HG03342 (cell line): ENCODE results near the gene CPEB4.

Experiments used
- ATAC-seq: cut with Tn5 transposase; IDR thresholded peaks from one replicate; pipeline ENCODE4 v1.9.1; 2021; ENCODE audit warnings: mild to moderate bottlenecking, moderate library complexity; ENCODE audit not compliant: unreplicated experiment

The CPEB4 gene

DNA sequence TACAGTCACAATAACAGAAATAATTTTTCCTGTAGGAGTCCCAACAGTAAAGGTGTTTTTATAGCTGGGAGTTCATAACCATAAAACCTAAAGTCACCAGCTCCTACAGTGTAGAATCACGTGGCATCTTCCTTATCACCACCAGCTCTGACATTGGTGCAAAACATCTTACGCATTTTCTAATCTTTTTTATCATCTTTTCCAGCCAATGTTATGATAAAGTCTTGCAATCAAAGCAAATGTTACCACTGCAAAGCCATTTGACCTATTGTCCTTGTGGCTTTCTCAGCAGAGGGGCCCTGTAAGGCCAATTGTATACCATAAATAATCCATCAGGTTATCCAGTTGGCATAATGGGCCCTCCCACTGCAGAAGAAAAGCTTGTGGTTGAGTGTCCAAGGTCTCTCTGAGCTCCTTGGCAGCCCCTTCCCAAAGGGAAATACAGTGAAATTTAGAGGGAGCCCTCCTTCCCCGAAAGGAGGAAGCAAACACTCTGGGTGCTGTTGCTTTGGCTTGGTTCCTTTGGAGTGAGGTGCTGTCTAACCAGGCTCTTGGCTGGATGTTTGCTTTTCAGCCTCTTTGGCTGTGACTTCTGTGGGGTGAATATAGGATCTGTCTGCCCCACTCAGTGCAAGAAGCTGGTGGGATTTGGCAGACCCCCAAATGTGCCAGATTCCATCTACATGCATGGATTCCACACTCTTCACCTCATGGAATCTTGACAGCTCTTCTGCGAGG is 29.3 kb upstream of the CPEB4 start:
- ATAC-seq = no peak

DNA sequence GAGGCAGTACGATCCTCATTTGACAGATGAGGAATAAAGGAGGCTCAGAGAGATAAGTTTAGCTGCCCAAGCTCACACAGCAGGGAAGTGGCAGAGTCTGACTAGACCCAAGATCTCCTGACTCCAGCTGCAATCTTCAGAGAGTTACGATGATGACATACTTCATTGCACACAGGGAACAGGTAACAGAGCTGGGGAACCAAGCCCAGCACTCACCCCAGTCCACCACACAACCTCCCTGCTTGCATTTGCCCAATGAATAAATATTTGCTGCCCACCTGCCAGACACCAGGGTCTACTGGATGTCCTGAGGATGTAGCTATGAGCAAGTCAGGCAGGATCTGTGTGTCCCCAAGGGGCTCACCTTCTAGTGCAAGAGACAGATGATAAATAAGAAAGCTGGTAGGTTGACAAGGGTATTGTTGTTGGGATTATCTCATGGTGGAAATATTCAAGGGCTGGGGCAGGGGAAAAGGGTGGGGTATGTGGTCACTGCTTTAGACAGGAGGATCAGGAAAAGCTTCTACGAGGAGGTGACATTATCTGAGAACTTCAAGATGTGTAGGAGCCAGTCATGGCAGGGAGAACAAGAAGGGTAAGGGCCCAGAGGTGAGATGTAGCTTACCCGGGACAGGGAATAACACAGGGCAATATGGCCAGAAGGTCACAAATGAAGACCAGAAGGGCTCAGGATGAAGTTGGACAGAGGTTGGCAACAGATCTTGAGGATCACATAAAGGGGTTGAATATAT is 28.6 kb upstream of the CPEB4 start:
- no peak for ATAC-seq

DNA sequence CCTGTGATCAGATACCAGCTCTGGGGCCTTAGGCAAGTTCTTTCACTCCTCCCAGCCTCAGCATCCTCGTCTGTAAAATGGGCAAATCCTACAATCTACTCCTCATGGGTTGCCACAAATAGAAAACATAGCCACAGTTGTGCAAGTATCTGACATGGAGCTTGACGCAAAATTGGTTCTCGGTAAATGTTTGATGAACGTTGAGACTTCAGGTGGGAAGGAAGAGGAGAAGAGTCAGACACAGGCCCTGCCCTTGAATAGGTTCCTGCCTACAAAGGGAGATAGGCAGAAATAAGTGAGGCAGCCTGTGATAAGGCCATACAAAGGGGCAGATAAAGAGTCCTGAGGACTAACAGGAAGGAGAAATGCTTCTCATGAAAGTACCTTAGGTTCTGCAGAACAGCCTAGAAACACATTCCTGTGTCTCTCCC is 26.1 kb upstream of the CPEB4 start:
- ATAC-seq = no peak

DNA sequence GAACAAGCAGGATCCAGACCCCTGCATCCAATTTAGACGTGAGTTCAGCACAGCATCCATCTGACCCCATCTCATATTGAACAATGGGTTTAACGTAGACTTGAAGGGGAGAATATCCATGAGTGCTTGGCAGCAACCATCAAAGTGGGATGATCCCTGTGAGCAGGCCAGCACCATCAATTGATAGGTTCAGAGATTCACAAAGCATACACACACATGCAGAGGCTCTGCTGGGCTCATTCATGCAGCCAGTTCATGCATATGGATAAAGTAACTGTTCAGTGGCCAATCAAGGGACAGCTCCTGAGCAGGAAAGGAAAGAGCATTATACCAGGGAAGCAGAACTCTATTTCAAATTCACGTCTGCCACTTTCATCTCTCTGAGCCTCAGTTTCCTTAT is 24.8 kb upstream of the CPEB4 start:
- ATAC-seq = no peak

DNA sequence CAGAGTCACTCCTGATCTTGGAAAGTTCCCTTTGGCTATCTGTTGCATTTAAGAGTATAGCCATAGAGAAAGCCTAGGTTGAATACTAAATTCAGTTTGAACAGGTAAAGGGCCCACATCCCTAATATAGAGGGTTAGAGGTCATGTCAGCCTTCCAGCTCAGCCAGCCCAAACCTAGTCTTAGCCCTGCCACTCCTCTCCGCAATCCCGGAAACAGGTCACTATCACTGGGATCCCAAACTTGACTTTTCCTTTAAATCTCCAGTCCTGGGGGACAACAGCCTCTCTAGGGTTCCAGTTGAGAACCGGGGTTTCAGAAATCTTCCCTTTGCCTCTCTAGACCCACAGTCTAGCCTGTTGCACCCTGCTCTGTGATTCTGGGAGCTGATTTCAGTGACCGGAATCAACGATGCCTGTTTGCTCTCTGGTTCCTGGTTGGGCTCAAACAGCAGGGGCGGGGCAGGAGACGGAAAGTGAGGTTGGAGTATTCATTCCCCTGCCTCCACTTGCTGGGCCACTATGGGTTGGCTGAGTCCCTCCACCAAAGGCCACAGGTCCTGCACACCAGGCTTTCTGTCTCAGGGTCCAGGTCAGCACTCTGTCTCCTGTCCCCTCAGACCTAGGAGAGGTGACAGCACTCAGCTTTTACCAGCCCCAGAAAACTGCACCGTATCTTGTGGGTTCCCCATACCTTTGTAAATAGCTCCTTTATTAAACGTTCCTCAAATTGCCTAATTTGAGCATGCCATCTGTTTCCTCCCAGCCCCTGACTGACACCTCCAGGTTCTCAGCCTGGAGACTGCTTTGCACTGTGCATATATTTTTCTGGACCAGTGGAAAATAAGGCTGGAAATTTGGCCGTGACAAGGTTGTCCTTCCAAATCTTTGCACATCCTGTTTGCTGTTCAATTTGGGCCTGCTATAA is 23.8 kb upstream of the CPEB4 start:
- ATAC-seq = no peak

DNA sequence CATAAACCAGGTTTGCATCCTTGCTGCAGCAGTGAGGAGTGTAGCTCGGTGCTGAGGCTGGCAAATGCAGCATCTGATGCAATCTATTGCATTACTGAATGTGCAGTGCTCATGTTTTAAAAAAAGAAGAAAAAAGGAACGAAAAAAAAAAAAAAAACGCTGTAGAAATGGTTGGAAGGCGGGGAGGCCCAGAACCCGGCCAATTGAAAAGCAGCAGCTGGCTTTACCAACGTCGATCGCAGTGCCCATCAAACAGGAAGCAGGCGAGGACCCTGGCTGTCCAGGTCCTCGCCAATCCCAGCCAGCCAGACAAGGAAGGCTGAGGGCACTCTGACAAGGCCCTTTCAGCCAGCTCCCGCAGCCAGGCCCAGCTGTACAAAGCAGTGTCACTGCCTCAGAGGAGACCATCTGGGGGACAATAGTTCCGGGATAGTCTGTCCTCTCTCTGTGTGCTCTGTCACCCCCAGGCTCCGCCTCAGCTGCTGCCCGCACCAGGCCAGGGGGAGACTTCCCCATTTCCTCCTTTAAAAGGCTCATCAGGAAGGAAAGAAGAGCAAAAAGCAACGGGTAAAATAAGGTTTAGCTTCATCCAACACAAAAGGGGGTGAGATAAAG is 21.8 kb upstream of the CPEB4 start:
- no peak for ATAC-seq

DNA sequence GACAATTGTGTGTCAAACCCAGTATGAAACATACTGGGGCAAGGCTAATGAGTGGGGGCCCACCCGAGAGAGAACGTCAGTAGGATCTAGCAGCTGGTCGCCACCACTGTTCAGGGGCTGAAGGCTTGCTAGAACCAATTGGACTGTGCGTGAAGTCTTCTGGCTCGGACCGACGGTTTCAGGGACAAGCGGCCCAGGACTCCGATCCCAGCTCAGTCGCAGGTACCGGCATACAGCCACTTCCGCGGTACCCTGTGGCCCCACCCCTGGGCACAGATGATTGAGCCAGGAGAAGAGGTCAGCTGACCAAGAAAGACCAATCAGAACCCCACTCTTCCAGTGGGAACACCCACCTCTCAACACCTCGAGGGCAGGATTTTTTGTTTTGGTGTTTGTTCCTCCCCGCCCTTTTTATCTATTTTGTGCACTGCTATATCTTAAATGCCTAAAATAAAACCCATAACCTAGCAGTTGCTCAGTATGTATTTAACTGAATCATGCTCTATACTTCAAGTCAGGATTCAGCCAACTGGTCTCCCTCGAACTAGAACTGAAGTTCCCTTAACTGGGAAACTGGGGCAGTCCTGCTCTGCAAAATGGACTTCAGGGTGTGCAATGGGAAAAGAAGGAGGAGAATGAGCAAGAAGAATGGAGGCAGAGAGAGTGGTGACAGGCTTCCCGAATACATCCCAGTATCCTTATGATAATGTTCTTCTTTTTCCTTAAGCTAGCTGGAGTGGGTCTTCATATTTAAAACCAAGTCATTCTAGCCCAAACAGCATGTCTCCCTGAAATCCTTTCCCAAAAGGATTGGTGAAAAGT is 21.1 kb upstream of the CPEB4 start:
- ATAC-seq = no peak

DNA sequence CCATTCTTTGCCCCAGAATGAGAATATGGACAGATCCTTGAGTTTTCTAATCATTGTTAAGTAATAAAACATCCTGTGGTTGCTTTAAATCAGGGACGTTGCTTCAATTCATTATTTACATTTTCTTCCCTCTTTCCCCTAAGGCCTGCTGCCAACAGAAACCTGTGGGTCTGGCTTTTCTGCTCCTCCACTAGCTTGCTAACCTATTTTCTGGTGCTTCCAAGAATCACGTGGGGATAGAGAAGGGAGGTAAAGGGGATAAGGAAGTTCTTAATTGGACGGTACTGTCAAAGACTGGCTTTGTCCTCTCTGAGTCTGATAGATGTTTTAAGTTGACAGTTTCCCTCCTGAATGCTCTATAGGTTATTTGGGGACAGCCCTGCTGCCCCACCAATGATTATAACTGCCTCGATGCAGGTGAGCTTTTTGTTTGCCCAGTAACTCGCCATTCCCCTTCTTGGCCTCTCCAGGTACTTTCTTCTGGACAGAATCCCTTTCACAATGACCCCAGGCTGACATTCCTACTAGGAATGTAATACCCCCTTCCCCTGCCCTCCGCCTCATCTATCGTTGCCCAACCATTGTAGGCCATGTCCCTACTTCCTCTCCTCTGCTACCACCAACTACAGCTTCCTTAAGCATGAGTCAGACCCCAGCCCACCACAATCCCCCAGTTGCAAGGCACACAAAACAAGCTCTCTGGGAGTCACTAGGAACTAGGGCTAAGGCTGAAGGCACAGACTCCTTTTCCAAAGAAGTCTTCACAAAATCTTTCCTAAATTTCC is 19.9 kb upstream of the CPEB4 start:
- no peak for ATAC-seq

DNA sequence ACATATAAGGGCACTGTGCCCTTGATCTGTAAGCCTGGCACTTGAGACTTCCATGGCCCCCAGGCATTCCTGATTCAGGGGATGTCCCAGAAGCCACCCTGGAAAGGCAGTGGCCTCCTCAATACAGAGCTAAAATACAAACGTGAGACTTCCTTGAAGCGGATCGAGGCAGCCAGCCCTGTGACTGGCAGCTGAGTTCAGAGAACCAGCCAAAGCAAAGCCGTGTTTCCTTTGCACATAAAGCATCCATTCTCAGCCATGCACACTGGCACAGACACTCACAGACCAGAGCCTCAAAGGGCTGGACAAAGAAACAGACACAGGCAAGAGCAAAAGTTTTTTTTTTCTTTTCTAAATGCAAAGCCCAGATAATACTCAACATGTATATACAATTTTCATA is 18.8 kb upstream of the CPEB4 start:
- ATAC-seq = no peak

DNA sequence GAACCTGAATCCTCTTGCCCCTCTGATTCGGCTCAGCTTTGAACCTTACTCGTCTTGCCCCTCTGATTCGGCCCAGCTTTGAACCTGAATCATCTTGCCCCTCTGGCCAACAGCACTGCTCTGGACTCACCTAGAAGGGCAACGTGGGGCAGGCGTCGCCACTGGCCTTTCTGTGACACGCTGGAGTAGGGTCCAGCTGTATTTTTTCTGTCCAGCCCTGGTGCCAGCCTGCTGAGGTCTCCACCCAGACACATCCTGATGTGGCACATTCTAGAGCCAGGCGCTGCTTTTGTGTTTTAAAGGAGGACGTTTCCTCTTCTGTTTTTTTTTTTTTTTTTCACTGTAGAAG is 15.2 kb upstream of the CPEB4 start:
- ATAC-seq = no peak

DNA sequence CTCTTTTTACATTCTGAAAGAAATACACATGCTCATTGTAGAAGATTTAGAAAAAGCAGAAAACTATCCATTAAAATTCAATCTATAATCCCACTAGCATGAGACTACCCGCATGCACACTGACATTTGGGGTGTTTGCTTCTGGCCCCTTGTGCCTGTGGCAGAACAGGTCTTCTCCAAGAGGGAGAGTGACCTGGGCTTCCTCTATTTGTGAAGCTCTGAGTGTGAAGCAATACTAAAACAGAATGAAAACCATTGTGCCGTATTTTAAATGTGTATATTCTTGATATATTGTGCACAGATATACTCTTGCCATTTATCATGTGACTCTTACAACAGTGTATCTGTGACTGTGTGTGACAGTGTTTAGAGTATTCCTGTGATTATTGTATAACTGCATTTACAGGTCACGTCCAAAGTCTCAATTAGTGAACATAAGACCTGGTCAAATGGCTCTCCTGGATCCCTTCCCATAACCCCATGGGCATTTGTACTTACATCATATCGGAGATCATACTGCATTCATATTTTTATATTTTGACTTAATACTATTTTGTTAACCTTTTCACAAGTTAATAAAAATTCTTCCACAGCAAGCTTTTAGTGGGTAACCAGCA is 14.7 kb upstream of the CPEB4 start:
- no peak for ATAC-seq

DNA sequence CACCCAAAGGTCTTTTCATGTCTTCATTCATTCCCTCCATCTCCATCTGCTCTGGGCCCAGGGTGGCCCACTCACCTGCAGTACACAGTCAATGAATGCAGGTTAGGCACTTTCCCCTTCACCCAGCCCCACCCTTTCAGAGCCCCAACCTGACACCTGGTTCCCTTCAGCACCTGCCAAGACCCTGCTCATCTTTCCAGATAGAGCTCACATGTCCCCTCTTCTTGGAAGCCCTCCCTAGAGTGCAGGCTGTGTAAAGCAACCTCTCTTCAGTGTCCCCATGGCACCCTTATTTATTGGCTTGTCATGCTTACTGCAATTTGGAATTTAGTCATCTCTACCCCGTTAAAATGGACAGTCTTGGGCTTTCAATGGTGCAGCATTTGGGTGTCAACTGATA is 13.0 kb upstream of the CPEB4 start:
- no peak for ATAC-seq

DNA sequence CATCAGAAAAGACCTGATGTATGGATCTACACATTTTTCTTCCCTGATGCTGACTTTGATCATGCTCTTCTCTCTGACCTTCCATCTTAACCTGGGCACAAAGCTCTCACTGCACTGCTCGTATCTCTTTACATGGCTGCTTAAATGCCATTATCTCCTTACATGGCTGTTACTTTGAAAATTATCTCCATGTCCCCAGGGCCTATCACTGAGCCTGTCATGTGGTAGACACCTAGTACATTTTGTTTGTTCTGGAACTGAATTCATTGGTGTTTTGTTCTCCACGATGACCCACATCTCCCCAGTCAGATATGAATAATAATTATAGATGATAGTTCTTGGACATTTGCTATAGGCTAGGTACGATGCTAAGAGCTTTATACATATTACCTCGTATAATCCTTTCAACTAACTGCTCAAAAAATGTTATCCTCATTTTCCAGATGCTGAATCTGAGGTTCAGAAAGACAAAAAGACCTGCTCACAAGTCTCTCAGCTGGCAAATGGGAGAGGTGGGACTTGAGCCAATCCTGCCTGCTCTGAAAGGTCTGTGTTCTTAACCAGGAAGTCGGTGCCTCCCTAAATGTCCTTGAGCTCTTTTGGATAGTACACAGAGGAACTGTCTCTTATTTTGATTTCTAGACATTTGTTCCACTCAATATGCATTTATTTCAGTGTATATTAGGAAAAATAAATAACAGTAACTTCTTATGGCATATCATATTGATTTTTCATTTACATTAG is 9.8 kb upstream of the CPEB4 start:
- no peak for ATAC-seq

DNA sequence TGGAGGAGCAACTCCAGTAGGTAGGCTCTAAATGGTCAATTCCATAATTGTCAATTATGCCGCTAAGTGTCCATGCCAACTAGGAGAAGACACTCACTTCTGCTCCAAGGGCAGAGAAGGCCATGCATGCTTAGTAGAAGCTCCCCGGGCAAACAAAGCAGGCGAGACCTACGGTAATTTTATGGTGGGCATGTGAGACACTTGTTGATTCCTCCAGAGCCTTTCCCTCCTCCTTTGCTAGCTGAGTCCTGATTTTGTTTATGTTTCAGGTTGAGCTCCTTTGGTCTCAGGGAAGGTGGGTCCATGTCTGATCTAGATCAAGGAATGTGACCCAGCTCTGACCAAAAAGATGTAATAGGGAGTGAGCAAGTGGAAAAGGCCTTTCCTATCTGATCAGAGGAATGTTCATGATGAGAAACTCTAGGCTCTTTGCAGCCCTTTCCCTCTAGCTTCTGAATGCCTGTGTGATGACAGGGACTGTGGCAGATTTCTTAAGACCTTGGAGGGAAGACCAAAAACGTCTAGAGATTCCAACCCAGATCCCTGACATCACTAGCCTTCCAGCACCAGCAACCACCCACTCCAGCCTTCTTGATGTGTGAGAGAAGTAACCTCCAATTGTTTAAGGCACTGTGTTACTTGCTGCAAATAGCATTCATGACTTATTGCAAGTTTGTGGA is 7.7 kb upstream of the CPEB4 start:
- no peak for ATAC-seq

DNA sequence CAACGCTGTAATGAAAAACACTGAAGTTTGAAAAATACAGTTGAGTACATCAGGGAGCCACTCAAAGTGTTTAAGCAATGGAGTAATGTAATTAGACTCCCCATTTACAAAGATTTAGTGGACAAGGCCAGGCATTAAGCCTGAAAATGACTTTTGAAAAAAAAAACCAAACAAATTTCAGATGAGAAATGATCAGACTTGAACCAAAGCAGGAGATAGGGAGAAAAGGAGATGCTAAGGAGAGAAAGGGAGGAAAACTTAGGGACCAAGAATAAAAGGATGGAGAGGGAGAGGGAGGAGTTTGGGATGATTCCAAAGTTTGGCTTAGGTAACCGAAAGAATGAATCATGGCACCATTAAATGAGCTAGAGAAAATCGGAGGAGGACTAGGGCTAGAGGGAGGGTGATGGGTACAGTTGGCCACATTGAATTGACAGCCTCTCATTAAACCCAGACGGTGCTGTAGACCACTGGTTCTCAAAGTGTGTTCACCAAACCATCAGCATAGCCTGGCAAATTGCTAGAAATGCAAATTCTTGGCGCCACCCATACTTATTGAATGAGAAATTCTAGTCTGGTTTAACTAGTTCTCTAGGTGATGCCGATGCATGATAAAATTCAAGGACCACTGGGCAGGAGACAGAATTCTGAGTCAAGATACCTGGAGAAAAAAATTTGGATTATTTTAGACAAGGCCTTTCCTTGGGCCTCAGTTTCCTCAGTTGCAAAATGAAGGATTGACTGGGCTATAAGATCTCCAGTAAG is 6.2 kb upstream of the CPEB4 start:
- no peak for ATAC-seq

DNA sequence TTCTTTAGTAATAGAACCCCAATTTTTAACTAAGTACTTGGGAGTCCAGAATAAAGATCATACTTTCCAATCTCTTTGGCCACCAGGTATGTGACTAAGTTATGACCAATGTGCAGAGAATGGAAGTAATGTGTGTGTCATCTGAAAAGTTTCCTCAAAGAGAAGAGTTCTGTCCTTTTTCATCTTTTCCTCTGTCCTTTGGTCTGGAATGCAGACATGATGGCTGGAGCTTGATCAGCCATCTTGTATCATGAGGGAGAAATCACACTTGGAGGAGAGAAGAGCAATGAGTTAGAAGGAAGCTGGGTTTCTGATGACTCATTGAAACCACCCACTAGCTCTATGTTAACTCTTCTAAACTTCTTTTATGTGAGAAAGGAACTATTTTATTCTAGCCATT is 5.5 kb upstream of the CPEB4 start:
- no peak for ATAC-seq

DNA sequence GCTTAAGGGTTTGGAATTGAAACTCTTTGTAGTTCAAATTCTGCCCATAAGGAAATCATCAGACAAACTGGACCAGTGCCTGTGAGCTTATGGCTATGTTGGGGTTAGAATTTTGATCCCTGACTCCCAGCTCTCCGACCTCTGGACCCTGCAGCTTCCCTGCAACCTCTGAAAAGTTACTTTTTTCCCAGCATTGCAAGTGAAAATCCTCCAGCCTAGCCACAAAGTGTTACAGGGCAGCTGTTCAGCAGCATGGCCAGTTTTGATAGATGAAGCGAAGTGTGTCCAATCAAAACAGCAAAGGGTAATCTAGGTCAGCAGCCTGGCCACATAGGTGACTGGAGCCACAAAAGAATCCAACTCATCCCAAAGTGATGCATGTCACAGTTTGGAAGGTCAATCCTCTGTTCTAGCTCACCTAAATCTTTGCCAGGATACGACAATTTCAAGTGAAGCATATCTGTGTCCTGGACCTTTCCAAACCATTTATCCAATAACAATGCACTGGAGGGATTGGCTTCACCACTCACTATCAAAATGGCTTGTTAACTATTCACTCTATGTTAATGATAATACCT is 4.7 kb upstream of the CPEB4 start:
- ATAC-seq = no peak
